Measurements from ENCODE around the gene FHAD1. TPM values are rescaled to one million over a fixed set of nuclear protein-coding genes. Genes with fewer than 3 reads are reported as not detected.
A peak's percentile ranks its signal among the peaks of the same experiment; 100 is the strongest.

The FHAD1 gene
- not detected for total RNA-seq

- DNase-seq: no peak
- TF ChIP-seq POLR2A (IDR thresholded peaks at IDR 0.05) (no peak), CTCF (IDR thresholded peaks at IDR 0.05 in 4 of 5, conservative IDR thresholded peaks at IDR 0.05 in 1 of 5) (no peak)
- Histone ChIP-seq H3K4me1 (no peaks in the 10 kb centered on the region), H3K9me3 (no peaks in the 10 kb centered on the region), H3K36me3 (no peaks in the 10 kb centered on the region), H3K4me3 (peak within 1 kb of the TSS in 3 of 4 donors; percentile 23 to 46 (median 38)), H3K27ac (no peak within 1 kb of the TSS), H3K27me3 (peaks cover 7 to 26% (median 13%) of the 10 kb centered on the region in 3 donors)
- intact Hi-C loops (cut with DNase I; ENCODE audit: low total_unique reads): no loop called here
- in situ Hi-C loops (cut with MboI; ENCODE audit: low sequenced_read_pairs in 4 of 4): no loop called here
- no peak for ATAC-seq
Measured at GRCh38 chr1:15246960-15247614, at the start of gene FHAD1. TSS of gene FHAD1 (plus strand) at chr1:15247223. CDS start at chr1:15251785, 4,562 bp downstream.

- H3K4me1 ChIP-seq: no peaks in the 10 kb centered on the region
- H3K9me3 ChIP-seq: no peaks in the 10 kb centered on the region
- intact Hi-C loops (cut with DNase I; ENCODE audit: low total_unique reads) (no loop called here), in situ Hi-C loops (cut with MboI; ENCODE audit: low sequenced_read_pairs in 4 of 4) (no loop called here)
- ATAC-seq (no peak), DNase-seq (no peak)
- no peak overlapping the region for H3K27ac ChIP-seq
- H3K4me3 ChIP-seq: no peak overlapping the region
- H3K27me3 ChIP-seq: no peaks in the 10 kb centered on the region
- H3K36me3 ChIP-seq: no peaks in the 10 kb centered on the region
- TF ChIP-seq CTCF (IDR thresholded peaks at IDR 0.05 in 4 of 5, conservative IDR thresholded peaks at IDR 0.05 in 1 of 5) (no peak), POLR2A (IDR thresholded peaks at IDR 0.05) (no peak)
Measured at GRCh38 chr1:15197591-15198447, 49.2 kb upstream of the FHAD1 start.

GRCh38 chr1:15198684-15199083, 48.3 kb upstream of the FHAD1 start:
- Histone ChIP-seq H3K4me1 (no peaks in the 10 kb centered on the region), H3K27ac (no peak overlapping the region), H3K4me3 (no peak overlapping the region), H3K9me3 (no peaks in the 10 kb centered on the region), H3K27me3 (no peaks in the 10 kb centered on the region), H3K36me3 (no peaks in the 10 kb centered on the region)
- ATAC-seq (no peak), DNase-seq (no peak)
- no peak for TF ChIP-seq CTCF (IDR thresholded peaks at IDR 0.05 in 4 of 5, conservative IDR thresholded peaks at IDR 0.05 in 1 of 5)
- no peak for TF ChIP-seq POLR2A (IDR thresholded peaks at IDR 0.05)
- in situ Hi-C loops (cut with MboI; ENCODE audit: low sequenced_read_pairs in 4 of 4): no loop called here
- intact Hi-C loops (cut with DNase I; ENCODE audit: low total_unique reads): no loop called here

GRCh38 chr1:15201221-15201620, 45.8 kb upstream of the FHAD1 start:
- H3K27ac ChIP-seq: no peak overlapping the region
- intact Hi-C loops (cut with DNase I; ENCODE audit: low total_unique reads) (no loop called here), in situ Hi-C loops (cut with MboI; ENCODE audit: low sequenced_read_pairs in 4 of 4) (no loop called here)
- no peaks in the 10 kb centered on the region for H3K9me3 ChIP-seq
- H3K4me3 ChIP-seq: no peak overlapping the region
- no peaks in the 10 kb centered on the region for H3K27me3 ChIP-seq
- H3K4me1 ChIP-seq: no peaks in the 10 kb centered on the region
- ATAC-seq (no peak), DNase-seq (no peak)
- TF ChIP-seq POLR2A (IDR thresholded peaks at IDR 0.05) (no peak), CTCF (IDR thresholded peaks at IDR 0.05 in 4 of 5, conservative IDR thresholded peaks at IDR 0.05 in 1 of 5) (no peak)
- no peaks in the 10 kb centered on the region for H3K36me3 ChIP-seq
